Stimulated activated CD8-positive, alpha-beta memory T cell treated with anti-CD3 and anti-CD28 coated beads, Interleukin-15, amount 100 ng/mL, for 1 hour (primary cell): ENCODE data around the gene CMTM6.
"Not testable (repeated sequence)": the region's sequence is repeated elsewhere in the genome, so short reads cannot be mapped to it uniquely, and the experiment has no call there.

ENCODE experiments used
- DNase-seq: peaks from one replicate; pipeline ENCODE4 v3.0.0-alpha.2; 2020; ENCODE audit warnings: low read depth

CMTM6 gene

GRCh38 chr3:32466808-32467207, 35.8 kb downstream of the CMTM6 start:
- DNase-seq, result not testable (repeated sequence)

GRCh38 chr3:32464726-32465125, 37.9 kb downstream of the CMTM6 start:
- DNase-seq, result not testable (repeated sequence)

- not testable (repeated sequence) for DNase-seq
These were observed 39.2 kb downstream of the CMTM6 start for GRCh38 chr3:32463415-32463814.

- DNase-seq, result not testable (repeated sequence)
These were observed 40.3 kb downstream of the CMTM6 start for GRCh38 chr3:32462191-32462986.

- DNase-seq, result not testable (repeated sequence)
These were observed 41.7 kb downstream of the CMTM6 start for GRCh38 chr3:32460817-32461496.

GRCh38 chr3:32460031-32460749, 42.5 kb downstream of the CMTM6 start:
- DNase-seq, result peak; percentile 30

- DNase-seq, result no peak
These were observed 43.2 kb downstream of the CMTM6 start for GRCh38 chr3:32459450-32459849.

- no peak for DNase-seq
These were observed 44.6 kb downstream of the CMTM6 start for GRCh38 chr3:32457971-32458471.

- no peak for DNase-seq
These were observed 46.1 kb downstream of the CMTM6 start for GRCh38 chr3:32456429-32457130.

- DNase-seq, result no peak
These were observed 46.8 kb downstream of the CMTM6 start for GRCh38 chr3:32455609-32456428.

GRCh38 chr3:32454731-32455608, 47.7 kb downstream of the CMTM6 start:
- DNase-seq, result no peak

- DNase-seq, result no peak
These were observed 48.5 kb downstream of the CMTM6 start for GRCh38 chr3:32454111-32454510.

- DNase-seq, result no peak
These were observed 49.3 kb downstream of the CMTM6 start for GRCh38 chr3:32453346-32453745.

GRCh38 chr3:32452009-32452408, 50.6 kb downstream of the CMTM6 start:
- DNase-seq, result no peak

GRCh38 chr3:32450992-32451659, 51.5 kb downstream of the CMTM6 start:
- no peak for DNase-seq

GRCh38 chr3:32450426-32450825, 52.2 kb downstream of the CMTM6 start:
- no peak for DNase-seq

GRCh38 chr3:32449691-32450090, 53.0 kb downstream of the CMTM6 start:
- no peak for DNase-seq

- no peak for DNase-seq
These were observed 53.8 kb downstream of the CMTM6 start for GRCh38 chr3:32448686-32449474.
